ENCODE measurements around the gene DOC2B.

Gene DOC2B

DNA sequence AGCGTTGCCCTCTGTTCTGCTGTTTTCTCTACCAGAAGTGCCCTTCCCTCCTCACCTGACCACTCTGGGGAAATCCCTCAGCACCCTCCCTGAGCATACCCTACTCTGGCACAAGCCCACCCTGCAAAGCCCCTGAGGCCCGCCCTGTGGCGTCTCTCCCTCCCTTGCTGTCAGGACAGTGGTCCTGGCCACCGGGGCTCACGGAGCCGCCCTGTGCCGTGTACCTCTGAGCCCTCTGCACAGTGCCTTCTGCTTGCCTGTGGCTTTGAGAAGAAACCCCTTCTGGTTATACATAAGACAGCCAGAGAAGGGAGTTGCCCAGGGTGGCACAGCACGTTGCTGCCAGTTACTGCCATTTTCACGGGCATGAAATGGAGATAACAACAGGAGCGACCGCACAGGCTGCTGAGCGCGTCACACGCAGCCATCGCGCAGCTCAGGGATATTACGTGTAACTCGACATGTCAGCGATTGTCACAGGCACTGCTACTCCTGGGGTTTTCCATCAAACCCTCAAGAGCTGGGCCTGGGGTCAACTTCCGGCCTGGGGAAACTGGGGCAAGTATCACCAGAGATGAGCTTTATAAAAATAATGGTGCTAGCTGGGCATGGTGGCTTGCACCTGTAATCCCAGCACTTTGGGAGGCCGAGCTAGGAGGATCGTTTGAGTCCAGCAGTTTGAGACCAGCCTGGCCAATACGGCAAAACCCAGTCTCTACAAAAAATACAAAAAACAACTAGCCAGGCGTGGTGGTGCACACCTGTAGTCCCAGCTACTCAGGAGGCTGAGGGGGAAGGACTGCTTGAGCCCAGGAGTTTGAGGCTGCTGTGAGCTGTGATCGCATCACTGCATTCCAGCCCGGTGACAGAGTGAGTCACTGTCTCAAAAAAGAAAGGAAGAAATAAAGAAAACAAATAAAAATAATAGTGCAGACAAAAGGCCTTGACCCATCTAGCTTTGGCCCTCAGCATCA is 29.3 kb downstream of the DOC2B start:
- CTCF ChIA-PET: interaction anchor here (1.0 to 2.3 kb wide), 3 partner anchors 8 to 548 kb away, joined by 3 to 8 read pairs (median 5); no protein-coding TSS in a partner anchor
- 0 out of 2 replicates have a peak, but pooled peaks have one; percentile 54 for TF ChIP-seq ZNF629 (tag by site-specific recombination; IDR thresholded peaks at IDR 0.05)
- TF ChIP-seq, protein P1, sequence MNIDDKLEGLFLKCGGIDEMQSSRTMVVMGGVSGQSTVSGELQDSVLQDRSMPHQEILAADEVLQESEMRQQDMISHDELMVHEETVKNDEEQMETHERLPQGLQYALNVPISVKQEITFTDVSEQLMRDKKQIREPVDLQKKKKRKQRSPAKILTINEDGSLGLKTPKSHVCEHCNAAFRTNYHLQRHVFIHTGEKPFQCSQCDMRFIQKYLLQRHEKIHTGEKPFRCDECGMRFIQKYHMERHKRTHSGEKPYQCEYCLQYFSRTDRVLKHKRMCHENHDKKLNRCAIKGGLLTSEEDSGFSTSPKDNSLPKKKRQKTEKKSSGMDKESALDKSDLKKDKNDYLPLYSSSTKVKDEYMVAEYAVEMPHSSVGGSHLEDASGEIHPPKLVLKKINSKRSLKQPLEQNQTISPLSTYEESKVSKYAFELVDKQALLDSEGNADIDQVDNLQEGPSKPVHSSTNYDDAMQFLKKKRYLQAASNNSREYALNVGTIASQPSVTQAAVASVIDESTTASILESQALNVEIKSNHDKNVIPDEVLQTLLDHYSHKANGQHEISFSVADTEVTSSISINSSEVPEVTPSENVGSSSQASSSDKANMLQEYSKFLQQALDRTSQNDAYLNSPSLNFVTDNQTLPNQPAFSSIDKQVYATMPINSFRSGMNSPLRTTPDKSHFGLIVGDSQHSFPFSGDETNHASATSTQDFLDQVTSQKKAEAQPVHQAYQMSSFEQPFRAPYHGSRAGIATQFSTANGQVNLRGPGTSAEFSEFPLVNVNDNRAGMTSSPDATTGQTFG (tag by site-specific recombination; IDR thresholded peaks at IDR 0.05; ENCODE audit: borderline replicate concordance): no peak
- no peak for TF ChIP-seq OVOL3 (tag by site-specific recombination; IDR thresholded peaks at IDR 0.05)
- POLR2A ChIA-PET: no interaction called here
- Histone ChIP-seq H3K9me3 (ENCODE audit: control insufficient read depth, insufficient read depth, low read depth, low read length) (no peaks in the 10 kb centered on the region), H3K27ac (ENCODE audit: extremely low read depth, low read depth, low read length) (no peak overlapping the region), H3K36me3 (ENCODE audit: control insufficient read depth in 2 of 2, insufficient read depth in 1 of 2, low read length in 2 of 2) (no peaks in the 10 kb centered on the region), H3K4me3 (ENCODE audit: low read depth, low read length) (no peak overlapping the region), H3K4me1 (ENCODE audit: control insufficient read depth, insufficient read depth, low read length) (no peaks in the 10 kb centered on the region)

DNA sequence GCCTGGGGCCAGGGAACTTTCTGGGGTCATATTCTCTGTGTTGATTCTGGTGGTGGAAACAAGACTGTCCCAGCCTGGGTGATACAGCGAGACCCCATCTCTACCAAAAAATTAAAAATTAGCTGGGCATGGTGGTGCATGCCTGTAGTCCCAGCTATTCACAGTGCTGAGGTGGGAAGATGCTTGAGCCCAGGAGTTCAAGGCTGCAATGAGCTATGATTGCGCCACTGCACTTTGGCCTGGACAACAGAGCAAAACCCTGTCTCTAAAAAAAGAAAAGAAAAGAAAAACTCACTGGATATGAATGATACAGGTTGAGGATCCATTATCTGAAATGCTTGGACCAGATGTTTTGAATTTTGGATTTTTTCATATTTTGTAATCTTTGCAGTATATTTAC is 30.4 kb downstream of the DOC2B start:
- POLR2A ChIA-PET: no interaction called here
- CTCF ChIA-PET: interaction anchor here (0.6 to 1.3 kb wide), 3 partner anchors 158 to 537 kb away, joined by 3 to 4 read pairs (median 4); no protein-coding TSS in a partner anchor

More for the DNA sequence above, 30.4 kb downstream of the DOC2B start:
- no peak for TF ChIP-seq KLF8 (tag by site-specific recombination; IDR thresholded peaks at IDR 0.05)
- no peak for TF ChIP-seq ZNF548 (tag by site-specific recombination; IDR thresholded peaks at IDR 0.05)
- TF ChIP-seq, protein P2, sequence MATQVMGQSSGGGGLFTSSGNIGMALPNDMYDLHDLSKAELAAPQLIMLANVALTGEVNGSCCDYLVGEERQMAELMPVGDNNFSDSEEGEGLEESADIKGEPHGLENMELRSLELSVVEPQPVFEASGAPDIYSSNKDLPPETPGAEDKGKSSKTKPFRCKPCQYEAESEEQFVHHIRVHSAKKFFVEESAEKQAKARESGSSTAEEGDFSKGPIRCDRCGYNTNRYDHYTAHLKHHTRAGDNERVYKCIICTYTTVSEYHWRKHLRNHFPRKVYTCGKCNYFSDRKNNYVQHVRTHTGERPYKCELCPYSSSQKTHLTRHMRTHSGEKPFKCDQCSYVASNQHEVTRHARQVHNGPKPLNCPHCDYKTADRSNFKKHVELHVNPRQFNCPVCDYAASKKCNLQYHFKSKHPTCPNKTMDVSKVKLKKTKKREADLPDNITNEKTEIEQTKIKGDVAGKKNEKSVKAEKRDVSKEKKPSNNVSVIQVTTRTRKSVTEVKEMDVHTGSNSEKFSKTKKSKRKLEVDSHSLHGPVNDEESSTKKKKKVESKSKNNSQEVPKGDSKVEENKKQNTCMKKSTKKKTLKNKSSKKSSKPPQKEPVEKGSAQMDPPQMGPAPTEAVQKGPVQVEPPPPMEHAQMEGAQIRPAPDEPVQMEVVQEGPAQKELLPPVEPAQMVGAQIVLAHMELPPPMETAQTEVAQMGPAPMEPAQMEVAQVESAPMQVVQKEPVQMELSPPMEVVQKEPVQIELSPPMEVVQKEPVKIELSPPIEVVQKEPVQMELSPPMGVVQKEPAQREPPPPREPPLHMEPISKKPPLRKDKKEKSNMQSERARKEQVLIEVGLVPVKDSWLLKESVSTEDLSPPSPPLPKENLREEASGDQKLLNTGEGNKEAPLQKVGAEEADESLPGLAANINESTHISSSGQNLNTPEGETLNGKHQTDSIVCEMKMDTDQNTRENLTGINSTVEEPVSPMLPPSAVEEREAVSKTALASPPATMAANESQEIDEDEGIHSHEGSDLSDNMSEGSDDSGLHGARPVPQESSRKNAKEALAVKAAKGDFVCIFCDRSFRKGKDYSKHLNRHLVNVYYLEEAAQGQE (tag by site-specific recombination; IDR thresholded peaks at IDR 0.05): no peak
- TF ChIP-seq ZNF473 (tag by site-specific recombination; IDR thresholded peaks at IDR 0.05): no peak
- TF ChIP-seq ZNF138 (tag by site-specific recombination; IDR thresholded peaks at IDR 0.05; ENCODE audit: borderline replicate concordance): no peak
- TF ChIP-seq ZNF48 (tag by site-specific recombination; IDR thresholded peaks at IDR 0.05): no peak
- TF ChIP-seq ZNF629 (tag by site-specific recombination; IDR thresholded peaks at IDR 0.05): no peak
- no peak for TF ChIP-seq ZNF830 (tag by site-specific recombination; IDR thresholded peaks at IDR 0.05; ENCODE audit: low read depth)
- TF ChIP-seq ZNF585B (tag by site-specific recombination; IDR thresholded peaks at IDR 0.05): no peak
- no peak for TF ChIP-seq ZBTB21 (tag by site-specific recombination; IDR thresholded peaks at IDR 0.05)
- no peak for TF ChIP-seq ZNF791 (tag by site-specific recombination; IDR thresholded peaks at IDR 0.05)
- no peak for TF ChIP-seq ZNF37A (tag by site-specific recombination; IDR thresholded peaks at IDR 0.05)
- no peak for TF ChIP-seq ZNF155 (tag by site-specific recombination; IDR thresholded peaks at IDR 0.05)
- TF ChIP-seq, protein P3, sequence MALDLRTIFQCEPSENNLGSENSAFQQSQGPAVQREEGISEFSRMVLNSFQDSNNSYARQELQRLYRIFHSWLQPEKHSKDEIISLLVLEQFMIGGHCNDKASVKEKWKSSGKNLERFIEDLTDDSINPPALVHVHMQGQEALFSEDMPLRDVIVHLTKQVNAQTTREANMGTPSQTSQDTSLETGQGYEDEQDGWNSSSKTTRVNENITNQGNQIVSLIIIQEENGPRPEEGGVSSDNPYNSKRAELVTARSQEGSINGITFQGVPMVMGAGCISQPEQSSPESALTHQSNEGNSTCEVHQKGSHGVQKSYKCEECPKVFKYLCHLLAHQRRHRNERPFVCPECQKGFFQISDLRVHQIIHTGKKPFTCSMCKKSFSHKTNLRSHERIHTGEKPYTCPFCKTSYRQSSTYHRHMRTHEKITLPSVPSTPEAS (tag by site-specific recombination; IDR thresholded peaks at IDR 0.05): no peak
- TF ChIP-seq ZNF404 (tag by site-specific recombination; IDR thresholded peaks at IDR 0.05): no peak
- no peak for TF ChIP-seq ZNF777 (tag by site-specific recombination; IDR thresholded peaks at IDR 0.05; ENCODE audit: borderline replicate concordance)
- no peak for TF ChIP-seq GLIS2 (tag by site-specific recombination; IDR thresholded peaks at IDR 0.05)
- no peak for TF ChIP-seq ZNF214 (tag by site-specific recombination; IDR thresholded peaks at IDR 0.05; ENCODE audit: borderline replicate concordance)
- no peak for TF ChIP-seq KLF10 (tag by site-specific recombination; IDR thresholded peaks at IDR 0.05)
- Histone ChIP-seq H3K4me1 (ENCODE audit: control insufficient read depth, insufficient read depth, low read length) (no peaks in the 10 kb centered on the region), H3K27ac (ENCODE audit: extremely low read depth, low read depth, low read length) (no peak overlapping the region), H3K36me3 (ENCODE audit: control insufficient read depth in 2 of 2, insufficient read depth in 1 of 2, low read length in 2 of 2) (no peaks in the 10 kb centered on the region), H3K9me3 (ENCODE audit: control insufficient read depth, insufficient read depth, low read depth, low read length) (no peaks in the 10 kb centered on the region), H3K4me3 (ENCODE audit: low read depth, low read length) (no peak overlapping the region)

Measured in HEK293 (cell line).